H1 (cell line): ENCODE data around the gene HINT2. TPM values are rescaled to one million over a fixed set of nuclear protein-coding genes. Genes with fewer than 3 reads are reported as not detected.

Source experiments
- CTCF ChIA-PET: fragments of 300-600 bp; sonication (Branson Sonifier 250); formaldehyde crosslinking; loops from one replicate; lab custom pipeline; 2021; ENCODE audit not compliant: partially characterized antibody; lab: Charles Lee
- POLR2A ChIA-PET: fragments of 300-600 bp; sonication (Branson Sonifier 250); formaldehyde crosslinking; loops from one replicate; lab custom pipeline; 2021; ENCODE audit warnings: inconsistent platforms; ENCODE audit not compliant: partially characterized antibody; lab: Charles Lee
- DNase-seq, 2 experiments: peaks; one replicate each; pipeline versions ENCODE4 v3.0.0 to v3.0.0-alpha.2; 2010 to 2022; ENCODE audit warnings: low spot score in 2 of 2, low read depth in 1 of 2, mixed read lengths in 1 of 2
- FAIRE-seq: peaks from 2 replicates; lab custom pipeline; 2011; peaks lifted over from hg19 to GRCh38; lab: Jason Lieb, UNC
- H2AFZ ChIP-seq: 2 replicates; pipeline ENCODE4 v1.8.1; 2012; ENCODE audit warnings: low read length, inconsistent platforms
- H2AK5ac ChIP-seq: 2 replicates; pipeline ENCODE4 v1.6.1; 2013; ENCODE audit warnings: low read depth, low read length
- H2BK120ac ChIP-seq: replicated peaks from 2 replicates; pipeline ENCODE3; 2013; ENCODE audit warnings: low read depth, low read length, inconsistent platforms
- H2BK12ac ChIP-seq: 2 replicates; pipeline ENCODE4 v1.6.1; 2013; ENCODE audit warnings: low read depth, low read length
- H2BK15ac ChIP-seq: 2 replicates; pipeline ENCODE4 v1.6.1; 2013; ENCODE audit warnings: low read length
- H2BK20ac ChIP-seq: 2 replicates; pipeline ENCODE4 v1.6.1; 2013; ENCODE audit warnings: low read length
- H2BK5ac ChIP-seq: 2 replicates; pipeline ENCODE4 v1.6.1; 2013; ENCODE audit warnings: low read depth, low read length
- H3K14ac ChIP-seq: 2 replicates; pipeline ENCODE4 v1.6.1; 2013; ENCODE audit warnings: inconsistent platforms; ENCODE audit not compliant: insufficient read length
- H3K18ac ChIP-seq: 2 replicates; pipeline ENCODE4 v1.6.1; 2013; ENCODE audit warnings: low read length; ENCODE audit errors: extremely low read depth
- H3K23ac ChIP-seq: 2 replicates; pipeline ENCODE4 v1.6.1; 2013; ENCODE audit warnings: inconsistent platforms; ENCODE audit not compliant: insufficient read length
- H3K23me2 ChIP-seq: 2 replicates; pipeline ENCODE4 v1.6.1; 2013; ENCODE audit warnings: low read depth, low read length
- H3K27ac ChIP-seq: 2 replicates; pipeline ENCODE4 v1.6.1; 2011; ENCODE audit warnings: low read depth, low read length, inconsistent platforms
- H3K27me3 ChIP-seq, 4 experiments: replicated peaks in 1 of 4; 1 replicate in 1 of 4; 2 replicates in 3 of 4; pipeline versions ENCODE4 v1.6.1 to v1.8.1; 2011 to 2013; ENCODE audit warnings: low read length in 3 of 4, mild to moderate bottlenecking in 3 of 4, inconsistent platforms in 2 of 4, mixed read lengths in 2 of 4, moderate library complexity in 1 of 4; ENCODE audit not compliant: control insufficient read depth in 3 of 4, insufficient read depth in 3 of 4; ENCODE audit errors: extremely low read depth in 1 of 4
- H3K36me3 ChIP-seq, 4 experiments: 2 replicates each; pipeline versions ENCODE4 v1.6.1 to v1.8.1; 2011 to 2013; ENCODE audit warnings: mild to moderate bottlenecking in 4 of 4, low read length in 3 of 4, moderate library complexity in 2 of 4, control low read depth in 1 of 4, inconsistent platforms in 1 of 4; ENCODE audit not compliant: insufficient read depth in 4 of 4, control insufficient read depth in 2 of 4
- H3K4ac ChIP-seq: replicated peaks from 2 replicates; pipeline ENCODE3; 2013; ENCODE audit warnings: low read length, low read depth, mixed read lengths, inconsistent platforms; ENCODE audit not compliant: insufficient read length
- H3K4me1 ChIP-seq, 4 experiments: replicated peaks in 1 of 4; 1 replicate in 1 of 4; 2 replicates in 3 of 4; pipeline versions ENCODE4 v1.6.1 to v1.8.1; 2011 to 2013; ENCODE audit warnings: low read length in 3 of 4, inconsistent platforms in 2 of 4, mixed read lengths in 1 of 4; ENCODE audit not compliant: insufficient read depth in 4 of 4, control insufficient read depth in 3 of 4
- H3K4me2 ChIP-seq, 2 experiments: 2 replicates each; pipeline versions ENCODE4 v1.6.1 to v1.8.1; 2011 to 2013; ENCODE audit warnings: low read depth in 2 of 2, low read length in 2 of 2, control low read depth in 1 of 2, inconsistent platforms in 1 of 2, mild to moderate bottlenecking in 1 of 2; ENCODE audit not compliant: insufficient read depth in 1 of 2
- H3K4me3 ChIP-seq, 4 experiments: fragments of 200-600, 300-600 bp in 1 of 4; sonication (generic), shearing (Covaris generic), sonication (Bioruptor Twin) in 1 of 4; 2 replicates each; pipeline versions ENCODE4 v1.5.1 to v1.8.1; 2011 to 2016; ENCODE audit warnings: low read length in 4 of 4, low read depth in 3 of 4, control low read depth in 2 of 4, inconsistent platforms in 2 of 4, mild to moderate bottlenecking in 2 of 4, mixed read lengths in 1 of 4, moderate library complexity in 1 of 4; ENCODE audit not compliant: insufficient read depth in 2 of 4; ENCODE audit errors: extremely low read depth in 1 of 4
- H3K56ac ChIP-seq: replicated peaks from 2 replicates; pipeline ENCODE3; 2013; ENCODE audit warnings: low read depth, mild to moderate bottlenecking, mixed read lengths, low read length, inconsistent platforms; ENCODE audit not compliant: insufficient read length
- H3K79me1 ChIP-seq: 2 replicates; pipeline ENCODE4 v1.6.1; 2013; ENCODE audit warnings: low read depth, low read length, control low read depth
- H3K79me2 ChIP-seq, 2 experiments: 2 replicates each; pipeline versions ENCODE4 v1.6.1 to v1.8.1; 2012 to 2013; ENCODE audit warnings: low read length in 2 of 2, mild to moderate bottlenecking in 2 of 2, inconsistent platforms in 1 of 2; ENCODE audit not compliant: insufficient read depth in 2 of 2, control insufficient read depth in 1 of 2
- H3K9ac ChIP-seq, 4 experiments: replicated peaks in 1 of 4; 1 replicate in 1 of 4; 2 replicates in 3 of 4; pipeline versions ENCODE4 v1.6.1 to v1.8.1; 2011 to 2013; ENCODE audit warnings: low read depth in 3 of 4, low read length in 3 of 4, control low read depth in 2 of 4, mild to moderate bottlenecking in 2 of 4, moderate library complexity in 2 of 4, inconsistent platforms in 1 of 4; ENCODE audit errors: extremely low read depth in 1 of 4
- H3K9me3 ChIP-seq, 2 experiments: 2 replicates each; pipeline versions ENCODE4 v1.6.1 to v1.8.1; 2012 to 2013; ENCODE audit warnings: mild to moderate bottlenecking in 2 of 2, moderate library complexity in 2 of 2, control low read depth in 1 of 2, inconsistent platforms in 1 of 2, low read depth in 1 of 2, low read length in 1 of 2, mixed read lengths in 1 of 2; ENCODE audit not compliant: insufficient read depth in 2 of 2
- H4K20me1 ChIP-seq, 2 experiments: replicated peaks in 1 of 2; 2 replicates each; pipeline versions ENCODE3 to v1.8.1; 2011 to 2013; ENCODE audit warnings: inconsistent platforms in 2 of 2, low read length in 2 of 2, mild to moderate bottlenecking in 1 of 2; ENCODE audit not compliant: insufficient read depth in 2 of 2, control insufficient read depth in 1 of 2
- H4K5ac ChIP-seq: 2 replicates; pipeline ENCODE4 v1.6.1; 2013; ENCODE audit warnings: low read length, low read depth, mixed read lengths, inconsistent platforms; ENCODE audit not compliant: insufficient read length
- H4K8ac ChIP-seq: 2 replicates; pipeline ENCODE4 v1.8.0; 2013; ENCODE audit warnings: mild to moderate bottlenecking, moderate library complexity, low read length, inconsistent platforms; ENCODE audit not compliant: insufficient read depth; ENCODE audit errors: extremely low read depth
- H4K91ac ChIP-seq: replicated peaks from 2 replicates; pipeline ENCODE3; 2013; ENCODE audit warnings: low read length, mixed read lengths, inconsistent platforms; ENCODE audit not compliant: insufficient read length
- HDAC6 ChIP-seq: IDR thresholded peaks from one replicate; pipeline ENCODE4 v1.7.1; 2012; ENCODE audit warnings: low read depth, mild to moderate bottlenecking, inconsistent platforms, low read length, moderate library complexity
- SIN3A ChIP-seq, 2 experiments: IDR thresholded peaks in 1 of 2; conservative IDR thresholded peaks in 1 of 2; 2 replicates each; pipeline ENCODE4 v1.6.1; 2011 to 2012; ENCODE audit warnings: low read length in 2 of 2, improper control_type of control experiment in 1 of 2, low read depth in 1 of 2, mild to moderate bottlenecking in 1 of 2
- SIX5 ChIP-seq: IDR thresholded peaks from 2 replicates; pipeline ENCODE4 v1.6.1; 2011; ENCODE audit warnings: mild to moderate bottlenecking, low read depth, low read length
- SP2 ChIP-seq: IDR thresholded peaks from 2 replicates; pipeline ENCODE4 v1.6.1; 2012; ENCODE audit warnings: mild to moderate bottlenecking, low read length, inconsistent platforms
- WGBS, 2 experiments: shearing (Covaris generic) in 1 of 2; methylation state at CpG; one replicate each; pipeline versions ENCODE4 v1.1.6 to v1.1.7; 2013 to 2015; ENCODE audit warnings: low lambda C conversion rate in 2 of 2, mixed read lengths in 2 of 2, inconsistent platforms in 1 of 2, low coverage in 1 of 2, missing lambda C conversion rate in 1 of 2; ENCODE audit not compliant: insufficient replicate concordance in 2 of 2, insufficient coverage in 1 of 2, insufficient read length in 1 of 2; ENCODE audit errors: extremely low coverage in 1 of 2, missing lambda C conversion rate in 1 of 2; 5-methylcytosine and 5-hydroxymethylcytosine counted together
- polyA plus RNA-seq, 7 experiments: library from polyadenylated mRNA; depleted of rRNA in 3 of 7; stranded (reverse) in 5 of 7; unstranded in 2 of 7; fragments of >200 nt in 5 of 7; fragments of 200-250 nt in 2 of 7; gene quantifications; 1 replicate in 5 of 7; 2 replicates in 1 of 7; 4 replicates in 1 of 7; pipeline versions ENCODE4 v1.2.1 to v1.2.3, GENCODE V29; 2011 to 2013; ENCODE audit warnings: missing spikeins in 2 of 7, mixed read lengths in 2 of 7
- total RNA-seq: library from RNA; stranded (reverse); fragmentation: NEBNext Ultra II Directional; extraction: Animal tissue kit (Norgen Biotek cat#: 25700); gene quantifications from 2 replicates; pipeline ENCODE4 v1.2.1, GENCODE V29; 2021
- TF ChIP-seq, protein P1 (sequence below): IDR thresholded peaks from 2 replicates; pipeline ENCODE4 v1.6.1; 2011; ENCODE audit warnings: low read length, improper control_type of control experiment

The HINT2 gene
- total and polyA plus RNA-seq, 2 of the 8 experiments (the other 6 are each of a cell fraction or from before 2014, with no cell fraction given), result 32.1 to 51.2 TPM

- Histone ChIP-seq H2BK5ac (no peak overlapping the region), H4K20me1 (no peaks in the 10 kb centered on the region), H2BK15ac (no peak overlapping the region), H3K56ac (no peak overlapping the region), H3K79me2 (no peaks in the 10 kb centered on the region), H3K79me1 (no peaks in the 10 kb centered on the region), H3K23me2 (no peaks in the 10 kb centered on the region), H3K9me3 (no peaks in the 10 kb centered on the region), H2BK20ac (no peak overlapping the region), H4K5ac (no peak overlapping the region), H3K36me3 (no peaks in the 10 kb centered on the region), H3K18ac (no peak overlapping the region), H3K23ac (no peak overlapping the region), H3K14ac (no peak overlapping the region), H3K4ac (no peak overlapping the region), H2BK120ac (no peak overlapping the region), H2AK5ac (peak overlapping the region; percentile 10; the same call in 1 of the 2 replicates), H3K27me3 (no peaks in the 10 kb centered on the region; a peak in 1 of 7 replicates), H3K4me3 (no peak overlapping the region), H4K91ac (no peak overlapping the region), H3K27ac (no peak overlapping the region), H2AFZ (no peak overlapping the region), H3K4me1 (peaks cover 0 to 3% (median 1%) of the 10 kb centered on the region in 4 experiments; a peak in 4 of 7 replicates), H3K4me2 (no peak overlapping the region), H2BK12ac (no peak overlapping the region), H4K8ac (no peak overlapping the region), H3K9ac (no peak overlapping the region)
- ChIA-PET POLR2A (interaction anchor here (0.9 to 3.2 kb wide), 4 partner anchors 10 to 104 kb away, joined by 3 to 18 read pairs (median 3); partner anchors contain the start of genes CREB3 and TLN1), CTCF (interaction anchor here (0.7 to 16.5 kb wide), 34 partner anchors 10 to 211 kb away, joined by 3 to 172 read pairs (median 4); partner anchors contain the start of genes CREB3, FAM221B, HINT2 and NPR2)
- WGBS, 2 experiments, result 88% methylated on average over 2 of the region's 2 CpGs; no CpG with 5 or more reads in 1 of the 2 experiments
- no peak for DNase-seq
- no peak for FAIRE-seq
- TF ChIP-seq SIX5 (no peak), SP2 (no peak), HDAC6 (no peak), SIN3A (conservative IDR thresholded peaks at IDR 0.05 in 1 of 2, IDR thresholded peaks at IDR 0.05 in 1 of 2; ENCODE audit: low read depth in 1 of 2, low read length in 2 of 2) (no peak)
- TF ChIP-seq, protein P1, sequence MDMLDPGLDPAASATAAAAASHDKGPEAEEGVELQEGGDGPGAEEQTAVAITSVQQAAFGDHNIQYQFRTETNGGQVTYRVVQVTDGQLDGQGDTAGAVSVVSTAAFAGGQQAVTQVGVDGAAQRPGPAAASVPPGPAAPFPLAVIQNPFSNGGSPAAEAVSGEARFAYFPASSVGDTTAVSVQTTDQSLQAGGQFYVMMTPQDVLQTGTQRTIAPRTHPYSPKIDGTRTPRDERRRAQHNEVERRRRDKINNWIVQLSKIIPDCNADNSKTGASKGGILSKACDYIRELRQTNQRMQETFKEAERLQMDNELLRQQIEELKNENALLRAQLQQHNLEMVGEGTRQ, result no peak
Observed at GRCh38 chr9:35835766-35836165, 20.9 kb upstream of the HINT2 start.
